GM23338 (cell line): ENCODE measurements around the gene EZH1. TPM values are rescaled to one million over a fixed set of nuclear protein-coding genes. Genes with fewer than 3 reads are reported as not detected.
A peak's percentile ranks its signal among the peaks of the same experiment; 100 is the strongest.

Experiments
- ATAC-seq: fragments of 200-7000 bp; cut with Tn5 transposase; 3 replicates; pipeline ENCODE4 v1.9.1; 2020
- DNase-seq: peaks from one replicate; pipeline ENCODE4 v3.0.0-alpha.2; 2015; ENCODE audit warnings: low spot score
- H2AFZ ChIP-seq: fragments of 200-600 bp; sonication (generic); 2 replicates; pipeline ENCODE4 v1.8.0; 2016; ENCODE audit warnings: antibody characterized with exemption, mild to moderate bottlenecking, moderate library complexity
- H3F3A ChIP-seq: fragments of 200-600 bp; sonication (generic); replicated peaks from 2 replicates; pipeline ENCODE4 v1.8.0; 2017; ENCODE audit warnings: antibody characterized with exemption, mixed run types, low read depth
- H3K27ac ChIP-seq: fragments of 200-600 bp; sonication (generic); 2 replicates; pipeline ENCODE4 v1.6.1; 2016; ENCODE audit warnings: low read depth
- H3K27me3 ChIP-seq: fragments of 200-600 bp; sonication (generic); 2 replicates; pipeline ENCODE4 v1.8.0; 2016; ENCODE audit warnings: mild to moderate bottlenecking, mixed run types, moderate library complexity; ENCODE audit not compliant: insufficient read depth
- H3K36me3 ChIP-seq: fragments of 200-600 bp; sonication (generic); 2 replicates; pipeline ENCODE4 v1.8.0; 2016; ENCODE audit warnings: mild to moderate bottlenecking; ENCODE audit not compliant: insufficient read depth
- H3K4me1 ChIP-seq: fragments of 200-600 bp; sonication (generic); 2 replicates; pipeline ENCODE4 v1.8.0; 2016; ENCODE audit warnings: mild to moderate bottlenecking, moderate library complexity; ENCODE audit not compliant: insufficient read depth
- H3K4me2 ChIP-seq: fragments of 200-600 bp; sonication (generic); 2 replicates; pipeline ENCODE4 v1.7.1; 2017; ENCODE audit warnings: mixed run types
- H3K4me3 ChIP-seq: fragments of 200-600 bp; sonication (generic); 2 replicates; pipeline ENCODE4 v1.6.1; 2016; ENCODE audit warnings: mixed run types
- H3K79me2 ChIP-seq: fragments of 200-600 bp; sonication (generic); replicated peaks from 2 replicates; pipeline ENCODE4 v1.8.0; 2017; ENCODE audit warnings: mild to moderate bottlenecking; ENCODE audit not compliant: insufficient read depth
- H3K9me2 ChIP-seq: fragments of 200-600 bp; sonication (generic); 2 replicates; pipeline ENCODE4 v1.8.0; 2017; ENCODE audit not compliant: insufficient read depth
- H4K20me1 ChIP-seq: fragments of 200-600 bp; sonication (generic); replicated peaks from 2 replicates; pipeline ENCODE4 v1.8.0; 2017; ENCODE audit warnings: mild to moderate bottlenecking; ENCODE audit not compliant: insufficient read depth
- H3K27ac Mint-ChIP-seq: 2 replicates; pipeline ENCODE4 v1.8.0; 2020; ENCODE audit warnings: inconsistent platforms, mild to moderate bottlenecking, moderate library complexity, mixed read lengths
- H3K27me3 Mint-ChIP-seq: 3 replicates; pipeline ENCODE4 v1.8.0; 2022; ENCODE audit warnings: low read depth, mild to moderate bottlenecking, moderate library complexity, mixed read lengths, inconsistent platforms; ENCODE audit not compliant: insufficient read depth, poor library complexity
- H3K36me3 Mint-ChIP-seq: 3 replicates; pipeline ENCODE4 v1.8.0; 2021; ENCODE audit warnings: low read depth, mild to moderate bottlenecking, inconsistent platforms, moderate library complexity, mixed read lengths
- H3K4me1 Mint-ChIP-seq: 3 replicates; pipeline ENCODE4 v1.8.0; 2020; ENCODE audit warnings: mild to moderate bottlenecking, inconsistent platforms, mixed read lengths
- H3K4me3 Mint-ChIP-seq: 3 replicates; pipeline ENCODE4 v1.8.0; 2021; ENCODE audit warnings: moderate library complexity, mild to moderate bottlenecking, inconsistent platforms, mixed read lengths
- H3K9me3 Mint-ChIP-seq: 3 replicates; pipeline ENCODE4 v1.8.0; 2020; ENCODE audit warnings: moderate library complexity, mild to moderate bottlenecking, inconsistent platforms, mixed read lengths
- EZH2 ChIP-seq: fragments of 200-600 bp; sonication (generic); IDR thresholded peaks from one replicate; pipeline ENCODE4 v1.8.0; 2017; ENCODE audit warnings: antibody characterized with exemption, mild to moderate bottlenecking, low read depth; ENCODE audit not compliant: unreplicated experiment
- EZH2phosphoT487 ChIP-seq: fragments of 200-600 bp; sonication (generic); IDR thresholded peaks from one replicate; pipeline ENCODE4 v1.8.1; 2018; ENCODE audit warnings: antibody characterized with exemption; ENCODE audit not compliant: unreplicated experiment
- JUNB ChIP-seq: IDR thresholded peaks from one replicate; pipeline ENCODE4 v1.6.1; 2016; ENCODE audit warnings: antibody characterized with exemption; ENCODE audit not compliant: unreplicated experiment
- NANOG ChIP-seq: IDR thresholded peaks from 2 replicates; pipeline ENCODE4 v1.6.1; 2016; ENCODE audit warnings: antibody characterized with exemption, borderline replicate concordance
- POLR2AphosphoS5 ChIP-seq: IDR thresholded peaks from 2 replicates; pipeline ENCODE4 v1.6.1; 2016; ENCODE audit warnings: antibody characterized with exemption, low read depth
- ZNF331 ChIP-seq: fragments of 250-450 bp; sonication (Bioruptor Pico); IDR thresholded peaks from 2 replicates; pipeline ENCODE4 v1.5.0; 2020; ENCODE audit warnings: low read depth, mild to moderate bottlenecking, moderate library complexity
- polyA plus RNA-seq: library from polyadenylated mRNA; unstranded; fragments of >200 nt; fragmentation: Nextera tagmentation; extraction: Ambion mirVana; gene quantifications from 2 replicates; pipeline ENCODE4 v1.2.1, GENCODE V29; 2016
- total RNA-seq: library from RNA; depleted of rRNA; stranded (reverse); fragments of >200 nt; shearing (Covaris generic); gene quantifications from 2 replicates; pipeline ENCODE4 v1.2.3, GENCODE V29; 2014
- TF ChIP-seq, protein P1 (sequence below): fragments of 250-450 bp; sonication (Bioruptor Pico); IDR thresholded peaks from 2 replicates; pipeline ENCODE4 v1.5.0; 2020; ENCODE audit warnings: mild to moderate bottlenecking, moderate library complexity
- TF ChIP-seq, protein P2 (sequence below), 2 experiments: fragments of 200-600 bp in 1 of 2; sonication (generic) in 1 of 2; conservative IDR thresholded peaks; 2 replicates each; pipeline versions ENCODE4 v1.5.1 to v1.6.1; 2016 to 2017; ENCODE audit warnings: antibody characterized with exemption in 2 of 2, low read depth in 2 of 2, mild to moderate bottlenecking in 2 of 2, moderate library complexity in 1 of 2
- TF ChIP-seq, protein P3 (sequence below): IDR thresholded peaks from 2 replicates; pipeline ENCODE4 v1.6.1; 2016; ENCODE audit warnings: antibody characterized with exemption

Gene EZH1
- total and polyA plus RNA-seq, 2 experiments from 2014 or later: 16.9 to 18.0 TPM

DNA sequence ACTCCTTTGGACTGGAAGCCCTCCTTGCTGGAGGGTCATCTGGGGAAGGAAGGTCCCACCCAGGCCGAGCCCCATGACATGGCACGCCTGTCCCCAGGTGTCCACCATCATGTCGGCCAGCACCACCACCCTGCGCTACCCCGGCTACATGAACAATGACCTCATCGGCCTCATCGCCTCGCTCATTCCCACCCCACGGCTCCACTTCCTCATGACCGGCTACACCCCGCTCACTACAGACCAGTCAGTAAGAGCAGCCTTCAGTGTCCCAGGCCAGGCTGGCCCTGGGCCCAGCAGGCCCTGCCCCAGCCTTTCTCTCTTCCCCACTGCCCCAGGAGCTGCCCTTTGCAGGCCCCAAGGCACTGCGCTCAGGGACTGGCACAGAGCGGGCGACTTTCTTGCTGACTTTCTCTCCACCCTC lies 79.2 kb downstream of the EZH1 start (continued):
- TF ChIP-seq, protein P1, sequence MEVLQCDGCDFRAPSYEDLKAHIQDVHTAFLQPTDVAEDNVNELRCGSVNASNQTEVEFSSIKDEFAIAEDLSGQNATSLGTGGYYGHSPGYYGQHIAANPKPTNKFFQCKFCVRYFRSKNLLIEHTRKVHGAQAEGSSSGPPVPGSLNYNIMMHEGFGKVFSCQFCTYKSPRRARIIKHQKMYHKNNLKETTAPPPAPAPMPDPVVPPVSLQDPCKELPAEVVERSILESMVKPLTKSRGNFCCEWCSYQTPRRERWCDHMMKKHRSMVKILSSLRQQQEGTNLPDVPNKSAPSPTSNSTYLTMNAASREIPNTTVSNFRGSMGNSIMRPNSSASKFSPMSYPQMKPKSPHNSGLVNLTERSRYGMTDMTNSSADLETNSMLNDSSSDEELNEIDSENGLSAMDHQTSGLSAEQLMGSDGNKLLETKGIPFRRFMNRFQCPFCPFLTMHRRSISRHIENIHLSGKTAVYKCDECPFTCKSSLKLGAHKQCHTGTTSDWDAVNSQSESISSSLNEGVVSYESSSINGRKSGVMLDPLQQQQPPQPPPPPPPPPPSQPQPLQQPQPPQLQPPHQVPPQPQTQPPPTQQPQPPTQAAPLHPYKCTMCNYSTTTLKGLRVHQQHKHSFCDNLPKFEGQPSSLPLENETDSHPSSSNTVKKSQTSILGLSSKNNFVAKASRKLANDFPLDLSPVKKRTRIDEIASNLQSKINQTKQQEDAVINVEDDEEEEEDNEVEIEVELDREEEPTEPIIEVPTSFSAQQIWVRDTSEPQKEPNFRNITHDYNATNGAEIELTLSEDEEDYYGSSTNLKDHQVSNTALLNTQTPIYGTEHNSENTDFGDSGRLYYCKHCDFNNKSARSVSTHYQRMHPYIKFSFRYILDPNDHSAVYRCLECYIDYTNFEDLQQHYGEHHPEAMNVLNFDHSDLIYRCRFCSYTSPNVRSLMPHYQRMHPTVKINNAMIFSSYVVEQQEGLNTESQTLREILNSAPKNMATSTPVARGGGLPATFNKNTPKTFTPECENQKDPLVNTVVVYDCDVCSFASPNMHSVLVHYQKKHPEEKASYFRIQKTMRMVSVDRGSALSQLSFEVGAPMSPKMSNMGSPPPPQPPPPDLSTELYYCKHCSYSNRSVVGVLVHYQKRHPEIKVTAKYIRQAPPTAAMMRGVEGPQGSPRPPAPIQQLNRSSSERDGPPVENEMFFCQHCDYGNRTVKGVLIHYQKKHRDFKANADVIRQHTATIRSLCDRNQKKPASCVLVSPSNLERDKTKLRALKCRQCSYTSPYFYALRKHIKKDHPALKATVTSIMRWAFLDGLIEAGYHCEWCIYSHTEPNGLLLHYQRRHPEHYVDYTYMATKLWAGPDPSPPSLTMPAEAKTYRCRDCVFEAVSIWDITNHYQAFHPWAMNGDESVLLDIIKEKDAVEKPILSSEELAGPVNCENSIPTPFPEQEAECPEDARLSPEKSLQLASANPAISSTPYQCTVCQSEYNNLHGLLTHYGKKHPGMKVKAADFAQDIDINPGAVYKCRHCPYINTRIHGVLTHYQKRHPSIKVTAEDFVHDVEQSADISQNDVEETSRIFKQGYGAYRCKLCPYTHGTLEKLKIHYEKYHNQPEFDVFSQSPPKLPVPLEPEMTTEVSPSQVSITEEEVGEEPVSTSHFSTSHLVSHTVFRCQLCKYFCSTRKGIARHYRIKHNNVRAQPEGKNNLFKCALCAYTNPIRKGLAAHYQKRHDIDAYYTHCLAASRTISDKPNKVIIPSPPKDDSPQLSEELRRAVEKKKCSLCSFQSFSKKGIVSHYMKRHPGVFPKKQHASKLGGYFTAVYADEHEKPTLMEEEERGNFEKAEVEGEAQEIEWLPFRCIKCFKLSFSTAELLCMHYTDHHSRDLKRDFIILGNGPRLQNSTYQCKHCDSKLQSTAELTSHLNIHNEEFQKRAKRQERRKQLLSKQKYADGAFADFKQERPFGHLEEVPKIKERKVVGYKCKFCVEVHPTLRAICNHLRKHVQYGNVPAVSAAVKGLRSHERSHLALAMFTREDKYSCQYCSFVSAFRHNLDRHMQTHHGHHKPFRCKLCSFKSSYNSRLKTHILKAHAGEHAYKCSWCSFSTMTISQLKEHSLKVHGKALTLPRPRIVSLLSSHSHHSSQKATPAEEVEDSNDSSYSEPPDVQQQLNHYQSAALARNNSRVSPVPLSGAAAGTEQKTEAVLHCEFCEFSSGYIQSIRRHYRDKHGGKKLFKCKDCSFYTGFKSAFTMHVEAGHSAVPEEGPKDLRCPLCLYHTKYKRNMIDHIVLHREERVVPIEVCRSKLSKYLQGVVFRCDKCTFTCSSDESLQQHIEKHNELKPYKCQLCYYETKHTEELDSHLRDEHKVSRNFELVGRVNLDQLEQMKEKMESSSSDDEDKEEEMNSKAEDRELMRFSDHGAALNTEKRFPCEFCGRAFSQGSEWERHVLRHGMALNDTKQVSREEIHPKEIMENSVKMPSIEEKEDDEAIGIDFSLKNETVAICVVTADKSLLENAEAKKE (CRISPR knock-in tag): no peak
- TF ChIP-seq ZNF331 (CRISPR knock-in tag) (no peak), POLR2AphosphoS5 (no peak), NANOG (no peak)
- TF ChIP-seq, protein P2, sequence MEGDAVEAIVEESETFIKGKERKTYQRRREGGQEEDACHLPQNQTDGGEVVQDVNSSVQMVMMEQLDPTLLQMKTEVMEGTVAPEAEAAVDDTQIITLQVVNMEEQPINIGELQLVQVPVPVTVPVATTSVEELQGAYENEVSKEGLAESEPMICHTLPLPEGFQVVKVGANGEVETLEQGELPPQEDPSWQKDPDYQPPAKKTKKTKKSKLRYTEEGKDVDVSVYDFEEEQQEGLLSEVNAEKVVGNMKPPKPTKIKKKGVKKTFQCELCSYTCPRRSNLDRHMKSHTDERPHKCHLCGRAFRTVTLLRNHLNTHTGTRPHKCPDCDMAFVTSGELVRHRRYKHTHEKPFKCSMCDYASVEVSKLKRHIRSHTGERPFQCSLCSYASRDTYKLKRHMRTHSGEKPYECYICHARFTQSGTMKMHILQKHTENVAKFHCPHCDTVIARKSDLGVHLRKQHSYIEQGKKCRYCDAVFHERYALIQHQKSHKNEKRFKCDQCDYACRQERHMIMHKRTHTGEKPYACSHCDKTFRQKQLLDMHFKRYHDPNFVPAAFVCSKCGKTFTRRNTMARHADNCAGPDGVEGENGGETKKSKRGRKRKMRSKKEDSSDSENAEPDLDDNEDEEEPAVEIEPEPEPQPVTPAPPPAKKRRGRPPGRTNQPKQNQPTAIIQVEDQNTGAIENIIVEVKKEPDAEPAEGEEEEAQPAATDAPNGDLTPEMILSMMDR (conservative IDR thresholded peaks at IDR 0.05; ENCODE audit: low read depth in 2 of 2): no peak

- no peak overlapping the region for H2AFZ ChIP-seq
- no peak for DNase-seq
- TF ChIP-seq, protein P2 (conservative IDR thresholded peaks at IDR 0.05; ENCODE audit: low read depth in 2 of 2): no peak
- TF ChIP-seq JUNB (no peak), EZH2phosphoT487 (no peak), EZH2 (no peak)
- TF ChIP-seq, protein P3, sequence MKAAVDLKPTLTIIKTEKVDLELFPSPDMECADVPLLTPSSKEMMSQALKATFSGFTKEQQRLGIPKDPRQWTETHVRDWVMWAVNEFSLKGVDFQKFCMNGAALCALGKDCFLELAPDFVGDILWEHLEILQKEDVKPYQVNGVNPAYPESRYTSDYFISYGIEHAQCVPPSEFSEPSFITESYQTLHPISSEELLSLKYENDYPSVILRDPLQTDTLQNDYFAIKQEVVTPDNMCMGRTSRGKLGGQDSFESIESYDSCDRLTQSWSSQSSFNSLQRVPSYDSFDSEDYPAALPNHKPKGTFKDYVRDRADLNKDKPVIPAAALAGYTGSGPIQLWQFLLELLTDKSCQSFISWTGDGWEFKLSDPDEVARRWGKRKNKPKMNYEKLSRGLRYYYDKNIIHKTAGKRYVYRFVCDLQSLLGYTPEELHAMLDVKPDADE: no peak
Observed at GRCh38 chr17:42660692-42661345, 84.0 kb downstream of the EZH1 start.

More at GRCh38 chr17:42660692-42661345, 84.0 kb downstream of the EZH1 start:
- Histone ChIP-seq H3F3A (no peaks in the 10 kb centered on the region), H3K27ac (no peak overlapping the region), H3K4me2 (peak overlapping the region; percentile 68), H3K4me1 (peaks cover 6% of the 10 kb centered on the region), H3K9me2 (no peaks in the 10 kb centered on the region), H3K4me3 (peak overlapping the region; percentile 17; the same call in 1 of the 2 replicates), H3K79me2 (no peaks in the 10 kb centered on the region), H3K36me3 (no peaks in the 10 kb centered on the region), H3K27me3 (no peaks in the 10 kb centered on the region), H4K20me1 (no peaks in the 10 kb centered on the region; the same call in 1 of the 2 replicates)
- Mint-ChIP-seq H3K27ac (no peak overlapping the region), H3K36me3 (peaks cover 27% of the 10 kb centered on the region), H3K4me1 (peaks cover 9% of the 10 kb centered on the region), H3K9me3 (0 out of 3 replicates have a peak, but pooled peaks cover 4% of the 10 kb centered on the region), H3K27me3 (peaks cover 14% of the 10 kb centered on the region), H3K4me3 (peak overlapping the region; percentile 63; the same call in 1 of the 3 replicates)
- no peak for ATAC-seq
